Limb (tissue), 2 donors: ENCODE measurements around the gene ZNF609.

Experiments used
- DNase-seq, 2 donors: peaks; one replicate each; pipeline ENCODE4 v3.0.0-alpha.2; 2016; ENCODE audit errors: extremely low spot score in 2 of 2

The ZNF609 gene

GRCh38 chr15:64460206-64460723 is at the start of gene ZNF609:
TSS of gene ZNF609 (plus strand) at chr15:64460578. CDS start at chr15:64499420, 38,842 bp downstream.
- DNase-seq: peak; percentile 89 to 100

- no peak for DNase-seq
Measured at GRCh38 chr15:64412216-64412615, 48.2 kb upstream of the ZNF609 start.

- DNase-seq: no peak
Measured at GRCh38 chr15:64422697-64423096, 37.7 kb upstream of the ZNF609 start.

- no peak for DNase-seq
Measured at GRCh38 chr15:64423970-64424369, 36.4 kb upstream of the ZNF609 start.

- no peak for DNase-seq
Measured at GRCh38 chr15:64425221-64425620, 35.2 kb upstream of the ZNF609 start.

GRCh38 chr15:64426845-64427465 is 33.4 kb upstream of the ZNF609 start:
- DNase-seq: peak in 1 of 2 donors; percentile 37

- DNase-seq: no peak
Measured at GRCh38 chr15:64429448-64429847, 30.9 kb upstream of the ZNF609 start.

- DNase-seq: peak; percentile 30 to 64
Measured at GRCh38 chr15:64430000-64430735, 30.2 kb upstream of the ZNF609 start.

GRCh38 chr15:64437982-64438381 is 22.4 kb upstream of the ZNF609 start:
- DNase-seq: no peak

- no peak for DNase-seq
Measured at GRCh38 chr15:64438653-64439447, 21.5 kb upstream of the ZNF609 start.

- no peak for DNase-seq
Measured at GRCh38 chr15:64441852-64442251, 18.5 kb upstream of the ZNF609 start.

GRCh38 chr15:64443016-64443415 is 17.4 kb upstream of the ZNF609 start:
- DNase-seq: no peak

GRCh38 chr15:64443747-64444621 is 16.4 kb upstream of the ZNF609 start:
- no peak for DNase-seq

GRCh38 chr15:64444836-64445235 is 15.5 kb upstream of the ZNF609 start:
- DNase-seq: no peak

- DNase-seq: no peak
Measured at GRCh38 chr15:64447536-64448315, 12.7 kb upstream of the ZNF609 start.

GRCh38 chr15:64452988-64453688 is 7.2 kb upstream of the ZNF609 start:
- DNase-seq: peak in 1 of 2 donors; percentile 50

GRCh38 chr15:64453689-64454037 is 6.7 kb upstream of the ZNF609 start:
- no peak for DNase-seq

- no peak for DNase-seq
Measured at GRCh38 chr15:64454282-64454681, 6.1 kb upstream of the ZNF609 start.

- DNase-seq: no peak
Measured at GRCh38 chr15:64455961-64456371, 4.4 kb upstream of the ZNF609 start.

- DNase-seq: no peak
Measured at GRCh38 chr15:64456634-64457108, 3.7 kb upstream of the ZNF609 start.
